Erythroblast (primary cell): Measurements from ENCODE around the gene SMIM38.

Experiments used
- GATA1 ChIP-seq: IDR thresholded peaks from 2 replicates; pipeline ENCODE4 v1.6.1; 2011; ENCODE audit warnings: low read depth, mild to moderate bottlenecking, control low read depth, low read length, moderate library complexity
- POLR2A ChIP-seq: IDR thresholded peaks from 2 replicates; pipeline ENCODE4 v1.6.1; 2011; ENCODE audit warnings: mild to moderate bottlenecking, low read length

GRCh38 chr11:69134957-69135356 is 20.8 kb upstream of the SMIM38 start:
- no peak for TF ChIP-seq POLR2A
- TF ChIP-seq GATA1: no peak
